Dermis lymphatic vessel endothelial cell (primary cell): ENCODE results near the gene MED26. TPM values are rescaled to one million over a fixed set of nuclear protein-coding genes. Genes with fewer than 3 reads are reported as not detected.

Experiments used
- total RNA-seq: library from RNA; depleted of rRNA; stranded (reverse); fragments of >200 nt; gene quantifications from 2 replicates; pipeline ENCODE4 v1.2.1, GENCODE V29; 2014

The MED26 gene
- total RNA-seq, result 3.7 and 4.0 TPM in 2 replicates

GRCh38 chr19:16628183-16628983, at the start of gene MED26:
Gene MED26, minus strand, starts transcription at chr19:16628204. Its CDS starts 261 bp downstream, at chr19:16627943.

GRCh38 chr19:16660763-16661479, 32.9 kb upstream of the MED26 start, which contains the start of gene TMEM38A:
Gene TMEM38A, plus strand, starts transcription at chr19:16661139. Its CDS starts 79 bp downstream, at chr19:16661218.

GRCh38 chr19:16659832-16660708, 32.1 kb upstream of the MED26 start, which contains the start of gene SMIM7:
Gene SMIM7, minus strand, starts transcription at chr19:16660144. Its CDS starts 34 bp downstream, at chr19:16660110.

GRCh38 chr19:16572332-16573211, 55.4 kb downstream of the MED26 start, which contains the start of gene SLC35E1:
Gene SLC35E1, minus strand, starts transcription at chr19:16572415. Its CDS starts 51 bp downstream, at chr19:16572364.

GRCh38 chr19:16542045-16542909, 85.7 kb downstream of the MED26 start, which contains the start of gene CHERP:
Gene CHERP, minus strand, starts transcription at chr19:16542437. Its CDS starts 59 bp downstream, at chr19:16542378.

Other genes starting within 250 kb of the MED26 start
- 8.3 and 8.9 TPM in 2 replicates for gene EPS15L1, start 156.2 kb downstream of the MED26 start, total RNA-seq
- not detected in 2 replicates for gene CALR3, start 132.0 kb downstream of the MED26 start, total RNA-seq
- gene C19orf44, start 131.8 kb downstream of the MED26 start, total RNA-seq, result 1.6 and 2.1 TPM in 2 replicates
- gene CHERP, start 85.8 kb downstream of the MED26 start, total RNA-seq, result 4.5 and 6.0 TPM in 2 replicates
- gene SLC35E1, start 55.8 kb downstream of the MED26 start, total RNA-seq, result 19.9 and 21.7 TPM in 2 replicates
- gene SMIM7, start 31.9 kb upstream of the MED26 start, total RNA-seq, result 50.8 and 54.2 TPM in 2 replicates
- gene TMEM38A, start 32.9 kb upstream of the MED26 start, total RNA-seq, result 1.4 and 1.7 TPM in 2 replicates
- not detected in 2 replicates for gene NWD1, start 91.6 kb upstream of the MED26 start, total RNA-seq
- gene SIN3B, start 201.2 kb upstream of the MED26 start, total RNA-seq, result 17.4 and 25.7 TPM in 2 replicates